HT-29 (cell line): ENCODE measurements around the gene SMYD4. TPM values are rescaled to one million over a fixed set of nuclear protein-coding genes. Genes with fewer than 3 reads are reported as not detected.
"Not testable (repeated sequence)": the region's sequence is repeated elsewhere in the genome, so short reads cannot be mapped to it uniquely, and the experiment has no call there.

Source experiments
- DNase-seq: peaks from one replicate; pipeline ENCODE4 v3.0.0-alpha.2; 2015; ENCODE audit warnings: low spot score
- total RNA-seq: library from RNA; depleted of rRNA; stranded (reverse); fragments of >200 nt; shearing (Covaris generic); gene quantifications from 2 replicates; pipeline ENCODE4 v1.2.3, GENCODE V29; 2014

Gene SMYD4
- total RNA-seq, 1 experiment from 2014 or later, result 7.5 TPM

GRCh38 chr17:1829216-1829591 lies 498 bp downstream of the SMYD4 start:
- DNase-seq, result peak; percentile 21

- no peak for DNase-seq
Observed at GRCh38 chr17:1820528-1821252, 9.0 kb downstream of the SMYD4 start.

DNA sequence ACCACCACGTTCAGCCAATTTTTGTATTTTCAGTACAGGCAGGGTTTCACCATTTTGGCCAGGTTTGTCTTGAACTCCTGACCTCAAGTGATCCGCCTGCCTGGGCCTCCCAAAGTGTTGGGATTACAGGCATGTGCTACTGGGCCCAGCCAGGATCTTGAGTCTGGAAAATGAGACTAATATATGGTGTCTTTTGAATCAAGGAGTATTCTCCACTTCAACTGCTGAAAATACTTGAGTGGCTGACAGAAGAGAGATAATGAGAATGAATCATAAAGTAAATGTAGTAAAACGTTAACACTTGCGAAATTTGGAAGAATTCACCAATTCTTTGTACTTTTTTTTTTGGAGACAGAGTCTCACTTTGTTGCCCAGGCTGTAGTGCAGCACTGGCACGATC lies 16.6 kb downstream of the SMYD4 start:
- no peak for DNase-seq

DNA sequence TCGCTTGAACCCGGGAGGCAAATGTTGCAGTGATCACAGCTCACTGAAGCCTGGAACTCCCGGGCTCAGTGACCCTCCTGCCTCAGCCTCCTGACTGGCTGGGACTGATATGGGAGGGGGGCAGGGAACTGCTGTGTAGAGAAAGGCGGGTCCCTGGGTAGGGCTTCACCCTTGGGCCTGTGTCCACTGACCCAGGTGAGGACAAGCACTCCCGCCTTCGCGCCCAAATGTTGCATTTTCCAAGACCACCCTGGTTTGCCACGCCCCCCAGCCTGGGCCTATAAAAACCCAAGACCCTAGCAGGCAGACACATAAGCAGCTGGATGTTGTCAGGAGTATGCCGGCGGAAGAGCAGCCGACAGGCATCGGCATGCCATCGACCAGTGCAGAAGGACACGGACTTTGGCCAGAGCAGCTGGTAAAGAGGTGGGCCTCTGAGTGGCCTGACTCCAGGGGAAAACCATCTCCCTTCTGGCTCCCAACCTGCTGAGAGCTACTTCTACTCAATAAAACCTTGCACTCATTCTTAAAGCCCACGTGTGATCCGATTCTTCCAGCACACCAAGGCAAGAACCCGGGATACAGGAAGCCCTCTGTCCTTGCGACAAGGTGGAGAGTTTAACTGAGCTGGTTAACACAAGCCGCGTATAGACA lies 19.1 kb downstream of the SMYD4 start:
- DNase-seq, result no peak

DNA sequence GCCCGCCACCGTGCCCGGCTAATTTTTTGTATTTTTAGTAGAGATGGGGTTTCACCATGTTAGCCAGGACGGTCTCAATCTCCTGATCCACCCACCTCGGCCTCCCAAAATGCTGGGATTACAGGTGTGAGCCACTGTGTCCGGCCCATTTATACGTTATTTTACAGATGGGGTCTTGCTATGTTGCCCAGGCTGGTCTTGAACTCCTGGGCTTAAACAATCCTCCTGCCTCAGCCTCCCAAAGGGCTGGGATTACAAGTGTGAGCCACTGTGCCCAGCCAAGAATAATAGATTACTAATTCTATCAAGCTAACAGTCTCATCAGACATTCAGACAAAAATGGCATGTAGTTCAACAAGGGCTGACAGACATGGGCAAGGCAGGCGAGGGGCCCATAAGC lies 19.9 kb downstream of the SMYD4 start:
- DNase-seq, result not testable (repeated sequence)

DNA sequence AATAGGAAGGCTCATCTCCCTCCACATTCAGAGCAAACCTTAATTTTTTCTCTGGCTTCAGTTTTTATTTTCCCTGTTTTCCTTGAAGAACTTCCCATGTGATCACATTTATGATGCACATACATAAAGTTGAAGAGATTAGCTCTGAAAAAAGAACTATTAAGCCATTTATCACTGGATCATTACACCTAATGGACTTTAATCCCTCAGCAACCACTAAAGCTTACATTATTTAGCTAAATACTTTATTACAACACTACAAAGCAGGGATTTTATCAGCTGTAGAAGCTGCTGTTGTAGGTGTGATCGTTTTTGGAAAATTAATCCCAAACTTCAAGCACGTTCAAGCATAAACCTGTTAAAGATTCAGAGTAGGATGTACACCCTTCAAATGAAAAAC lies 21.1 kb downstream of the SMYD4 start:
- no peak for DNase-seq

- no peak for DNase-seq
Observed at GRCh38 chr17:1807890-1808289, 21.8 kb downstream of the SMYD4 start.

DNA sequence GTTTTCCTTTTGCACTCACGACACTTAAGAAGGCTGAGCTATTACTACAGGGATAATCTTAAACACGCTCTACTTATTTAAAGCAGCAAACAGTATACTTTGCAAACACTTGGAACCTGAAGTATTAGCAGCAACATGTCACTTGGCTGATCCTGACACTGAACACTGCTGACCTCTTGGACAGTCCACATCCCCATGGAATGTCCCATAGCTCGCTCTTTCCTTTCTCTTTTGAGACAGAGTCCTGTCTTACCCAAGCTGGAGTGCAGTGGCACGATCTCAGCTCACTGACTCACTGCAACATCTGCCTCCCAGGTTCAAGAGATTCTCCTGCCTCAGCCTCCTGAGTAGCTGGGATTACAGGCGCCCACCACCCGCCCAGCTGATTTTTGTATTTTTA lies 26.4 kb downstream of the SMYD4 start:
- DNase-seq, result no peak

DNA sequence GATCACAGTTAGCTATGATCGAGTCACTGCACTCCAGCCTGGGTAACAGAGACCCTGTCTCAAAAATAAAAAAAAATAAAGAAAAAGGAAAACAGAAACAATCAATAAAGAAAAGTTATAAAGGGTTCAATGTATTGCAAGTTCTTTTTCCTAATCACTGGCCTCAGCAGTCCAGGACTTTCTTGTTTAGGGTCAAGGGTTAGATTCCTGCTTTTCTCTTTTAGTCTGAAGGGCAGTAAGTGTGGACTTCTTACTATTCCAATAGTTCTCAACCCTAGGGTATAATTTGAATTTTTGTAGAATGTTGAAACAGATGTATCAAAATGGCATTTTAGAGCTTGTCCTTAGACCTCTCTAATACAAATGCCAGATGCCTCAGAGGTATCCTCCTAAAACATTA lies 27.3 kb downstream of the SMYD4 start:
- no peak for DNase-seq

GRCh38 chr17:1800712-1801111 lies 29.0 kb downstream of the SMYD4 start:
- DNase-seq, result no peak

GRCh38 chr17:1800240-1800639 lies 29.5 kb downstream of the SMYD4 start:
- DNase-seq, result no peak

DNA sequence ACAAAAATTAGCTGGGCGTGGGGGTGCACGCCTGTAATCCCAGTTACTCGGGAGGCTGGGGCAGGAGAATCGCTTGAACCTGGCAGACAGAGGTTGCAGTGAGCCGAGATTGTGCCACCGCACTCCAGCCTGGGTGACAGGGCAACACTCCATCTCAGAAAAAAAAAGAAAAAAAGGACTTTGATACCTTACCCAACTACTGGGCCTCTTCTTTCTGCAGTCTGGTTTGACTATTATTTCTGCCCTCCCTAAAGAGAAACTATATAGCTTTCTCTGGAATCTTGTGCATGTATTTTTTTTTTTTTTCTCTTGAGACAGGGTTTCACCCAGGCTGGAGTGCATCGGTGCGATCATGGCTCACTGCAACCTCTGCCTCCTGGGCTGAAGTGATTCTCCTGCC lies 31.9 kb downstream of the SMYD4 start:
- DNase-seq, result not testable (repeated sequence)

DNA sequence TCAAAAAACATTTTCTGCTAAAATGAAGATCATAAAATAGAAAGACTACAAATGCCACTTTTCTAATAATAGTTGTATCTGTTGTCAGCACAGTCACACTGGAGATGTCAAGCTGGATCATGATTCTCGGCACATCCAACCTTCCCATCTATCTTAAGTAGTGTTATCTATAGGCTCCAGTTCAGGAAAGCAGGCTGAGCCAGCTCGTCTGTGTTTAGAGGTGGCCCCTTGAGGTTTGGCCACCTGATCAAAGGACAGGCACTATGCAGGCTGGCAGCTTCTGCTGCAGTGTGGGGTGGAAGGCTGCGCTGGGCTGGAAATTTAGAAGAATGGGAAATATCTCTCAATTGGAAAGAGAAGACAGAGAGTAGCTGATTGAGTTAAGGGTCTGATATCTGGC lies 32.4 kb downstream of the SMYD4 start:
- DNase-seq, result no peak

DNA sequence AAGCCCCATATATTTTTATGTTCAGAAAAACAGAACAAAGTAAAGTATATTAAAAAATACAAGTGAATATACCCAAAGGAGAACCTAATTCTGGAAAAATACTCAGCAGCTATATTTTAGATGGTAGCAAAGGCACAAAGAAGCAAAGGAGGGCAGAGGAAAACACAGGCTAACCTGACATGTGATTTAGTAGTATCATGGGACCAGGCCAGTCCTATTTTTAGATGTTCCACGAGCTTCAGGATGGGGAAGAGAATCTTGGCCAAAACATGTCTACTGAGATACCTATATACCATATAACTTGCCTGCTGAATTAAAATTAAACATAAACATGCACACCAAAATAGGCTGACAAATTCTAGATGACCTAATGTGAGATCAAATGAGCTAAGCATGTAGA lies 32.9 kb downstream of the SMYD4 start:
- DNase-seq, result no peak

DNA sequence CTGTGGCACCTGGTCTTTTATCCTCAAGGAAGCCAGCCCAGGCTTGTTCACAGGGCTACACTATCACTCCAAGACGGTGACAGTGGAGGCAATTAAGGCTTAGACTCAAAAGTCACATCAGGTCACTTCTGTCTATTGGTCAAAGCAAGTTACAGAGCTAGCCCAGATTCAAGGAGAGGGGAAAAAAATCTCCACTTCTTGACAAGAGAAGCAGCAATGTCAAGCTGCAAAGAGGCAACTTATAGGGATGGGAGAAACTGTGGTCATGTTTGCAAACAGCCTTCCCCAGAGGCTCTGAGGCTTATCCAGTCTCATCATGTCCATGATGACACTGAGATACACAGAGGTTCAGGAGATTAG lies 36.3 kb downstream of the SMYD4 start:
- DNase-seq, result no peak

GRCh38 chr17:1792495-1793446 lies 36.9 kb downstream of the SMYD4 start:
- no peak for DNase-seq

DNA sequence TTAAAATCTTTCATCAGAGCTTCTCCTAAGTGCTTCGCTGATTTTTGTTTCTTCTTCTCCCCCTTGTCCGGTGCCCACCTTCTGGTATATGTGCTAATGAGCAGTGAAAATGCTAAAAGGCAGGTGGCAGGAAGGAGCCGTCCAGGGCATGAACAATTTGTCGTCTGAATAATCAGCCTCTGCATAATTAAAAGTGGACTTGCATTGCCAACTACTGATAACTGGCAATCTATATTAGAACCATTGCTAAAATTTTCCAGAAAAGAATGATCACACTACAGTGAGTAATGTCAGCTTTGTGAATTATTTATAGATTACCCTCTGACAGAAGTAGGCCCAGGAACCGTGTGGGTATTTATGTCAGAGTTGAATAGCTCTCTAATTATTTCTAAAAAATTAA lies 39.8 kb downstream of the SMYD4 start:
- no peak for DNase-seq

GRCh38 chr17:1787301-1787902 lies 42.3 kb downstream of the SMYD4 start:
- peak; percentile 50 for DNase-seq

DNA sequence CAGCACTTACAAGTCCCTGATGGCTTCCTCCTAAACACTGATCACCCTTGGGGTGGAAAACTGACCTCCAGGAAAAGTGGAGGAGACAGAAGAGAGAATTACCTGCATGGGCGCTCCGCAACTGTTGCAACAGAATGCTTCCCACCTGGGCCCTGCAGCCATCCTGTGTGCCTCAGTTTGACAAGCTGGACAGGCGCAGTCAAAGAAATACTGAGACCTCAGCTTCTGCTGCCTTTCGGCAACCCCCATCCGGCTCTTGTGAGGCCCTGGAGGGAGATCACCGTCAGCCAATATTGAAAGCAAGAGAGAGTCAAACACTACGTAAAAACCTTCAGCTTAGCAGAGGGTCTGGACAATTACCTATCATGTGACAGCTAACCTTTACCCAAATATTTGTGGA lies 43.0 kb downstream of the SMYD4 start:
- no peak for DNase-seq

GRCh38 chr17:1785930-1786329 lies 43.8 kb downstream of the SMYD4 start:
- no peak for DNase-seq

DNA sequence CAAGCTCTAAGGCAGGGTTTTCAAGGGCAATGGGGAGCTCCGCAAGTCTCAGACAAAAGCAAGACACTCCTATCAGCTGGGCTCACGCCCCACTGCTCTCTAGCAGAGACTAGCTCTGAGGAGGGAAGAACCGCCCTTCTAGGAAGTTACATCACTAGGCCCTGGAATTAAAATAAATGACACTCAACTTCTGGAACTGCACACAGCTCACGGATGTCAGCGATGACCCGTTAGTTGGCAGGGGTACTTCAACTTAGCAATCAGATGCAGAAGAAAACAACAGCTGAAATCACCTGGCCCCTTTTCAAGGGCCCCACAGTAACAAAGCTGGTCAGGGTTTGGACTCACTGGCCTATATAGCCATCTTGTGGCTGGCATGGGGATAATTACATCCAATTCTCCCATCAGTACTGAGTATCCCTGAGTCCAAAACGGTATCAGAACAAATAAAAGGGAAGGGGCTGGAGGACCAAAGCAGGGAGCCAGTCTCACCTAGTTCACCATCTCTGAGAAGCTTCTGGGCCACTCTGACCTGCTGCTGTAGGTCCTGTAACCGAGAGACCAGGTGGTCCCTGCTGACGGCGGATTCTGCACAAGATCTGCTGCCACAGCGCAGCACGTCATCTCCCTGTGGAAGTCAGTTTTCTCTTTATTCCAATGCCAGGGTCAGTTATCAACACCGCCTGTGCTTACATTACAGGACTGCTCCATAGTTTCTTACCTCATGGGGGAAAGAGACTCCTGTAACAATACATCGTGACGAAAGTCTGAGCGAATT lies 45.7 kb downstream of the SMYD4 start:
- DNase-seq, result peak; percentile 26
